ENCODE measurements around the gene MBD5. TPM values are rescaled to one million over a fixed set of nuclear protein-coding genes. Genes with fewer than 3 reads are reported as not detected.
"Not testable (repeated sequence)": the region's sequence is repeated elsewhere in the genome, so short reads cannot be mapped to it uniquely, and the experiment has no call there.

Gene MBD5
- total RNA-seq (2014; rRNA removed; shearing (Covaris generic)), result 17.4 and 25.1 TPM in 2 replicates
- 3.8 and 9.4 TPM in 2 replicates for polyA plus RNA-seq (2014; cell fraction: nucleus; rRNA removed)

DNA sequence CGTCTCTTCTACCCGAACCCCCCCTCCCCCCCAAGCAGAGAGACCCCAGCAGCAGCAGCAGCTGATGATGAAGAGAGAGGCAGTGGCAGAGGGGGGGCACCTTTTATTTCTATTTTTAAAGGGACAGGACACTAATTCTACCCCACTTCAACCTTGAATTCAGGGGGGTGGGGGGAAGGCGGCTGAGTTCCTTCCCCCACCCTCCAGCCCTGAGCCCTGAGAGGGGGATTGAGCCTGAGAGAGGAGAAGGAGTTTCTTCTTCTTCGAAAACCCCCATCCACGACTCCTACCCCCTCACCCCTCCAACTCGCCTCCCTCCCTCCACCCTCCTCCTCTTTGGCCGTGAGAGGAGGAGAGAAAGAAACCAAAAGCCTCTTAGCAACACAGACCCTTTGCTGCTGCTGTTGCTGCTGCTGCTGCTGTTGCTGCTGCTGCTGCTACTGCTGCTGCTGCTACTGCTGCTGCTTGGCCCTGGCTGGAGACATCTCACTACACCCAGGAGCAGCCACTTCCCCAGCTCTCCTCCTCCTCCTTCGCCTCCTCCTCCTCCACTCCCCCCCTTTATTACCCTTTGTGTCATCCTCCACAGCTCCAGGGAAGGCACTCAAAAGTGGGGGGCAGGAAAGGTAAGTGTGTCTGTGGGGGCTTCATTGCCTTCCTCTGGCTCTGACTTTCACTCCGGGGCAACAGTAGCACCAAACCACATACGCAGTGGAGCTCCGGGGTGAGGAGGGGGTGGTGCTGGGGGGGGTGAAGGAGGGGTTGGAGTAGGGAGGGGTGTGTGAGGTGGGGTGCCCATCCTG is at the start of gene MBD5:
Gene MBD5, plus strand, starts transcription at position 33 of the 803 bp plus-strand sequence.
- DNase-seq (ENCODE audit: extremely low read depth, low read depth), result peak; percentile 9

DNA sequence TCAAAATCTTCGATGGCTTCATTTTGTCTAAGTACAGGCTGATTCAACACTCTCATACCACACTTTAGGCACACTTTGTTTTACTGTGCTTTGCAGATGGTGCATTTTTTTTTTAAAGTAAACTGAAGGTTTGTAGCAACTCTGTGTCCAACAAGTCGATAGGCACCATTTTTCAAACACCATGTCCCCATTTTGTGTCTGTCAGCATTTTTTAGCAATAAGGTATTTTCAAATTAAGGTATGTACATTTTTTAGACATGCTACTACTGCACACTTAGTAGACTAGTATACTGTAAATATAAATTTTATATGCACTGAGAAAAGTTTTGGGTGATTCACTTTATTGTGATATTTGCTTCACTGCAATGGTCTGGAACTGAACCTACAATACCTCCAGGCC is 44.8 kb upstream of the MBD5 start:
- DNase-seq (ENCODE audit: extremely low read depth, low read depth), result no peak

DNA sequence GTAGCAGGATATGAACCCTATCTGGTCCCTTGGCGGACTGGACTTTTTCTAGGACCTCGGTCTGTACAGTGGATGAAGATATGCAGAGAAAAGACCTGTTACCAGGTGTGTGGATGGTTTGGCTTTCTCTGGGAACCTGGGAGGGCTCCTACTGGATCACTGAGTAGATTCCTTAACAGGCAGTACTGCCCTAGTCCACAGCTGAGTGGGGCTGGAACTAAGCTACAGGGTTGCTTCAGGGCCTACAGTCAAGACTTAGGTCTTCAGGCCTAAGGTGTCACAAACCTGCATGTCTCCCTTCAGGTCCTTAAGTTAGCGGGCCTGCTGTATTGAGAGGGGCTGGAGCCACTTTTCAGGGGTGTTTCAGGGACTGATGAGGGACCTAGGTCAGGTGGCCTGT is 43.2 kb upstream of the MBD5 start:
- no peak for DNase-seq (ENCODE audit: extremely low read depth, low read depth)

DNA sequence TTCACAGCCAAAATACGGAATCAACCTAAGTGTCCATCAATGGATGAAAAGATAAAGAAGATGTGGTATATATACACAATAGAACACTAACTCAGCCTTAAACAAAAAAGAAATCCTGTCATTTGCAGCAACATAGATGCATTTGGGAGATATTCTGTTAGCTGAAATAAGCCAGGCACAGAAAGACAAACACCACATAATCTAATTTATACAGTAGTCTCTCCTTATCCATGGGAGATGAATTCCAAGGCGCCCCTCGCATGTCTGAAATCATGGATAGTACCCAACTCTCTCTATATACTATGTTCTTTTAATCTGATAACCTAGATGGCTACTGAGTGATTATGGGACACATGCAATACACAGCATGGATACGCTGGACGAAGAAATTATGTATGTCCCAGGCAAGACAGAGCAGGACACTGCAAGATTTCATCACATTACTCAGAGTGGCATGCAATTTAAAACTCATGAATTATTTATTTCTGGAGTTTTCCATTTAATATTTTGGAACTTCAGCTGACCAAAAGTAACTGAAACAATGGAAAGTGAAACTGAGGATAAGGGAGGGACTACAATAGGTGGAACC is 39.9 kb upstream of the MBD5 start:
- DNase-seq (ENCODE audit: extremely low read depth, low read depth), result no peak

DNA sequence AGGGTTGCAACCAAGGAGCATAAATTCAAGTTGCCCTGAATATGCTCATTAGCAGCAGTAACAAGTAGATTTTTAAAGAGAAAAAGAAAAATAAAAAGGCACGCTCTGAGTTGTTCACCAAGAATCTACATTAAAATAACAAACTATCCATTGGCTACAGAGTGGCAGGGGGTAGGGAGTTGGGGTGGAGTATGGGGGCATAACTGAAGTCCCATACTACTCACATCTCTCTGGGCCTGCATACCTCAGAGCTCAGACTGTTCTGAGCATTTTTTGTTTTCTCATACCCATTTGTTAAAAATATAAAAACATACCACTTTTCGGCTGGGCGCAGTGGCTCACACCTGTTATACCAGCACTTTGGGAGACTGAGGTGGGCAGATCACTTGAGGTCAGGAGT is 31.8 kb upstream of the MBD5 start:
- DNase-seq (ENCODE audit: extremely low read depth, low read depth), result no peak

DNA sequence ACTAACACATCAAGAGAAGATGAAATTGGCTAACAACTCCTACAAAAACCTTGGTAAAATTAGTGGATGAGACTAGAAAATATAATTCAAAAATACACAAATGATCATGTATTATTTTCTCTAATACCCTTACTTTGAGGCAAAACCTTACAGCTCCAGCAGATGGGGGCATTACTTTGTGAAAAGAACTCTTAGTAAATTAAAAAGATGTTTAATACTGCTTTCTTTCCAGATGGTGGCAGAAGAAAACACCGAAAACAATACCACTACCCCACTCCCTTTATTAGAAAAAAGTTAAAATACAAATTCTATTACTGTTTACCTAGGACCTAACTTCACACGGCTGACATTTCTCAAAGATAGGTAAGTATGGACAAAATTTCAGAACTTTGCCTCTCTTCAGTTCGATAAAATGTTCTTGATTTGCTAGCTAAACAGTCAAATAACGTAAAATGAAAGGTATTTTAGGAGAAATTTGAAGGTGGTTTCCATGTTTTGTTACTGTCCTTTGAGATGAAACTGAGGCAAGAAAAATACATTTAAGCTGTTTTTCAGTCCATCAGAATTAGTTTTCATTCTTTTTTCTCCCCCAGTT is 31.0 kb upstream of the MBD5 start:
- DNase-seq (ENCODE audit: extremely low read depth, low read depth), result peak; percentile 54

DNA sequence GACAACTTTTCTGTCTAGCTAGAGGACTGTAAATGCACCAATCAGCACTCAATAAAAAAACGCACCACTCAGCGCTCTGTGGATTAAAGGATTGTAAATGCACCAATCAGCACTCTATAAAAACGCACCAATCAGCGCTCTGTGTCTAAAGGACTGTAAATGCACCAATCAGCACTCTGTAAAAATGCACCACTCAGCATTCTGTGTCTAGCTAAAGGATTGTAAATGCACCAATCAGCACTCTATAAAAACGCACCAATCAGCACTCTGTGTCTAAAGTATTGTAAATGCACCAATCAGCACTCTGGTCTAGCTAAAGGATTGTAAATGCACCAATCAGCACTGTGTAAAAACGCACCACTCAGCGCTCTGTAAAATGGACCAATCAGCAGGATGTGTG is 25.9 kb upstream of the MBD5 start:
- not testable (repeated sequence) for DNase-seq (ENCODE audit: extremely low read depth, low read depth)

DNA sequence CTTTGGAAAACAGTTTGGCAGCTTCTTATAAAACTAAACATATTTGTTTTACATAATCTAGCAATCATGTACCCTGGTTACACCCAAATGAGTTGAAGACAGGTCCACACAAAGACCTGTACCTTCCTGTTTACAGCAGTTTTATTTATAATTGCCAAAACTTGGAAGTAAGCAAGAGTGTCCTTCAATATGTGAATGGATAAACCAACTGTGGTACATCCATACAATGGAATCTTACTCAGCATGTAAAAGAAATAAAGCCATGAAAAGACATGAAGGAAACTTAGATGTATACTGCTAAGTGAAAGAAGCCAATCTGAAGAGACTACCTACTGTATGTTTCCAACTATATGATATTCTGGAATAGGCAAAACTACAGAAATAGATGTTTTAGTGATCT is 24.1 kb upstream of the MBD5 start:
- no peak for DNase-seq (ENCODE audit: extremely low read depth, low read depth)

DNA sequence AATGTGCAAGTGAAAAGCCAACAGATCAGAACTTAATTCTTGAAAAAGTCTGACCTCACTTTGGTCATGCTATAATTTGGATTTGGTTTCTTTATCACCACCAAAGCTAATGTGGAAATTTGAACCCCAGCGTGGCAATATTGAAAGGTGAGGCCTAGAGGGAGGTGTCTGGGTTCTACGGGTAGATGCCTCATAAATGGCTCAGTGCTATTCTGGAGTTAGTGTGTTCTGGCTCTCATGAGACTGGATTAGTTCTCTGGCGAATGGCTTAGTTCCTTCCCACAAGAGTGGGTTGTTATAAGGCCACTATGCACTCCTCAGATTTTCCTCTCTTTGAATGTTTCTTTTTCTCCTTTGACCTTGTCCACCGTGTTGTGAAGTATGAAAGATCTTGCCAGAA is 22.7 kb upstream of the MBD5 start:
- no peak for DNase-seq (ENCODE audit: extremely low read depth, low read depth)

DNA sequence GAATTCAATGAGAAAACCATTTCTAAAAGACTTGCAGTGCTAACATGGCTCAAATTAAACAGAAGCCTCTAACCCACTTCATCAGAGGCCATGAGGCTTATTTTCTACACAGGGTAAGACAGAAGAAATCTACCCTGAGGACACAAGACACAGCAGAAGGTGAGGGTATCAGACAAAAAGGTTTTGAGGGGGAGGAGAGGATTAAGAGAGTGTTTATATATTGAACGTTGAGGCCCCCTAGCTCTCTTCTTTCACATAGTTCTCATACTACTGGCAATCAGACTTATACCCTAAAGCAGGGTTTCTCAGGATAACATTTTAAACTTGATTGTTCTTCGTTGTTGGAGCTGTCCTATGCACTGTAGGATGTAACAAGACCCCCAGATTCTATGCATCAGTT is 21.8 kb upstream of the MBD5 start:
- DNase-seq (ENCODE audit: extremely low read depth, low read depth), result no peak

DNA sequence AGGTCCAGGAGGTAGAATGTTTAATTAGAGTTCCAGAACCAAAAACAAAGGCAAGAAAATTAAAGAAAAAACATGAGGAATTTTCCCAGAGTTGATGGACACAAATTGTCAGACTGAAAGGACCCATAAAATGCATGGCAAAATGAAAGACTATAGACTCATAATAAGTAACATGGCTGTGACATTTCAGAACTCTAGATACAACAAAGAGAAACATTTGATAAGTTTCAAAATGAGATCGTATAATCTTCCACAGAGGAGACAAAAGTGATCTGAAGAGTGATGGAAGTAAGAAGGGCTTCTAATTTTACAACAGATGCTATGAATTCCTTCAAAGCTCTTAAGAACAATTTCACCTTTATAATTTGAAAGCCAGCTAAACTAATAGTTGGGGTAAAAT is 20.8 kb upstream of the MBD5 start:
- DNase-seq (ENCODE audit: extremely low read depth, low read depth), result no peak

DNA sequence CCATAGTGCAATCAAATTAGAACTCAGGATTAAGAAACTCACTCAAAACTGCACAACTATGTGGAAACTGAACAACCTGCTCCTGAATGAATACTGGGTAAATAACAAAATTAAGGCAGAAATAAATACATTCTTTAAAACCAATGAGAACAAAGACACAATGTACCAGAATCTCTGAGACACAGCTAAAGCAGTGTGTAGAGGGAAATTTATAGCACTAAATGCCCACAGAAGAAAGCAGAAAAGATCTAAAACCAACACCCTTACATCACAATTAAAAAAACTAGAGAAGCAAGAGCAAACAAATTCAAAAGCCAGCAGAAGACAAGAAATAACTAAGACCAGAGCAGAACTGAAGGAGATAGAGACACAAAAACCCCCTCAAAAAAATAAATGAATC is 18.5 kb upstream of the MBD5 start:
- not testable (repeated sequence) for DNase-seq (ENCODE audit: extremely low read depth, low read depth)

DNA sequence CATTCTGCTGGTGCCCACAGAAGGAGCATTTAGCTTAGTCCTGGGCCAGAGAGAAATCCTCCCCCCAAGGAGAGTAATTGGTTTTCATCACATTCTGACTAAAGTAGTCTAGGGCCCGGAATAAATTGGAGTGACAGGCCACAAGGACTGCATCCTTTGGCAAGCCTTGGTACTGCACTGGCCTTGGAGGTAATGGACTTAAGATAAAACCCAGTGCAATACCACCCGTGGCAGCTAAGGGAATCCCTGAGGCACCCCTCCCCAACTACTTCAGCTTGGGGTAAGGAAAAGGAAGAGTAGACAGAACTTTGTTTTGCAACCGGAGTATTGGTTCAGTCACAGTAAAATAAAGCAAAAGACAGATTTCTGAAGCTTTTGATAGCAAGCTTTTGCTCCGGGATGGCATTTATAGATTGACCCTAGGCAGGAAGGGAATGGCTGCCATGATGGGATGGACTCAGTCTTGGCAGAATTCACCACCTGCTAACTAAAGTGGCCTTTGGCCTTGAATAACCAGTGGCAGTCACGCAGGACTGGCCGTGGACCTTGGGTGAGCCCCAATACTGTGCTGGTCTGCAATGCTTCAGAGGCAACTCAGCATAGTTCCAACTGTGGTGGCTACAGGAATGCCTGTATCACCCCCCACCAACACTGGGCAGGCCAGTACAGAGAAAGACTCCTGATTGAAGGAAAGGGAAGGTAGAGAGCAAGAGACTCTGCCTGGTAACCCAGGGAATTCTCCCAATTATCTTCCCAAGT is 14.5 kb upstream of the MBD5 start:
- DNase-seq (ENCODE audit: extremely low read depth, low read depth), result no peak

DNA sequence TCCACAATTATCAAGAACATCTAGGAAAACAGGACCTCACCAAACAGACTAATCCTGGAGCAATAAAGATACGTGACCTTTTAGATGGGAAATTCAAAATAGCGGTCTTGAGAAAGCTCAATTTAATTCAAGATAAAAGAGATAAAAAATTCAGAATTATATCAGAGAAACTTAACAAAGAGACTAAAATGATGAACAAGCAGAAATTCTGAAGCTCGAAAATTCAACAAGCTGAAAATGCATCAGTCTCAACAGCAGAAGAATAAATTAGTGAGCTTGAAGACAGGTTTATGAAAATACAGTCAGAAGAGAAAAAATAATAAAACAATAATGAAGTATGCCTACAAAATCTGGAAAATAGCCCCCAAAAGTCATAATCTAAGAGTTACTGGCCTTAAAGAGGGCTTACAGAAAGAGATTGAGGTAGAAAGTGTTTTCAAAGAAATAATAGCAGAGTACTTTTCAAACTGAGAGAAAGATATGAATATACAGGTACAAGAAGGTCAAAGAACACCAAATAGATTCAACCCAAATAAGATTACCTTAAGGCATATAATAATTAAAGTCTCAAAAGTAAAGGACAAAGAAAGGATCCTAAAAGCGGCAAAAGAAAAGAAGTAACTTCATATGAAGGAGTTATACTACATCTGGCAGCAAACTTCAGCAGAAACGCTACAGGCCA is 13.5 kb upstream of the MBD5 start:
- no peak for DNase-seq (ENCODE audit: extremely low read depth, low read depth)

DNA sequence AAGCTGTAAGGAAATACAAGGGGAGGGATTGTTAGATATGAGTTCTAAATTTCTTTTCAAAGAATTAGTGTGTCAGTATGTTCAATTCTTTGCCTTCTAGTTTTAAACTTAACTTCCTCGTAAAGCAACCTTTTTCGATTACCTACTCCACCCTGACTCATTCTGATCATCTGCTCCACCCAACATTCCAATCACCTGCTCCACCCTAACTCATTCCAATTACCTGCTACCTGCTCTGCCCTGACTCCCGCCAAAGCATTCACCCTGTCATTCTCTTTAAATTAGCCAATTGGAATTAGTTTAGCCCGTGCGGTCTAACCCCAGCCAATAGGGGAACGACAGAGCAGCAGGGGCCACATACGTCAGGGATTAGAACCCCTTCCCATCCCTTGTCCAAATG is 12.5 kb upstream of the MBD5 start:
- not testable (repeated sequence) for DNase-seq (ENCODE audit: extremely low read depth, low read depth)

DNA sequence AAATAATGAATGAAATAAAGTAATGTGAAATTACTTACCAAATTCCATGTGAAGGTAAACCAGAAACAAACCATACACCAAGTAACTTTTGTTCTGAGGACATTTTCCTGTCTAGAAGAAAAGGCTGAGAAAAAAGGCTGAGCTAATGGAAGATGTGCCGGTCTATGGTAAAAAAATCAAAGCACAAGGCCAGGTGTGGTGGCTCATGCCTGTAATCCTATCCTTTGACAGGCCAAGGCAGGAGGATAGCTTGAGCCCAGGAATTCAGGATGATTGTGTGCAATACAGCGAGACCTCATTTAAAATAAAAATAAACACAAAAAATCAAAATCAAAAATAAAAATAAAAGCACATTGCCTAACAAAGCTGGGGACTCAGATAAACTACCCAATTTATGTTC is 7.0 kb upstream of the MBD5 start:
- no peak for DNase-seq (ENCODE audit: extremely low read depth, low read depth)

DNA sequence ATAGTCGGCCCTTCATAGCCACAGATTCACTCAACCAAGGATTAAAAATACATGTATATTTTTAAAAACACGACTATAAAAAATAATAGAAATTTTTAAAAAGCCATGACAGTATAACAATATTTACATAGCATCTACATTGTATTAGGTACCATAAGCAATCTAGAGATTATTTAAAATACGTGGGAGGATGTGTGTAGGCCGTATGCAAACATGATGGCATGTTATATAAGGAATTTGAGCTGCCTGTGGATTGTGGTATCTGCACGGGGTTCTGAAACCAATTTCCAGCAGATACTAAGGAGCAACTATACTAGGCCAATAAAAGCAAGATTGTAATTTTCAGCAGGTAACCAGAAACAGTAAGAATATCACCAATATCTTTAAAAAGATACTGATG is 6.3 kb upstream of the MBD5 start:
- DNase-seq (ENCODE audit: extremely low read depth, low read depth), result no peak

DNA sequence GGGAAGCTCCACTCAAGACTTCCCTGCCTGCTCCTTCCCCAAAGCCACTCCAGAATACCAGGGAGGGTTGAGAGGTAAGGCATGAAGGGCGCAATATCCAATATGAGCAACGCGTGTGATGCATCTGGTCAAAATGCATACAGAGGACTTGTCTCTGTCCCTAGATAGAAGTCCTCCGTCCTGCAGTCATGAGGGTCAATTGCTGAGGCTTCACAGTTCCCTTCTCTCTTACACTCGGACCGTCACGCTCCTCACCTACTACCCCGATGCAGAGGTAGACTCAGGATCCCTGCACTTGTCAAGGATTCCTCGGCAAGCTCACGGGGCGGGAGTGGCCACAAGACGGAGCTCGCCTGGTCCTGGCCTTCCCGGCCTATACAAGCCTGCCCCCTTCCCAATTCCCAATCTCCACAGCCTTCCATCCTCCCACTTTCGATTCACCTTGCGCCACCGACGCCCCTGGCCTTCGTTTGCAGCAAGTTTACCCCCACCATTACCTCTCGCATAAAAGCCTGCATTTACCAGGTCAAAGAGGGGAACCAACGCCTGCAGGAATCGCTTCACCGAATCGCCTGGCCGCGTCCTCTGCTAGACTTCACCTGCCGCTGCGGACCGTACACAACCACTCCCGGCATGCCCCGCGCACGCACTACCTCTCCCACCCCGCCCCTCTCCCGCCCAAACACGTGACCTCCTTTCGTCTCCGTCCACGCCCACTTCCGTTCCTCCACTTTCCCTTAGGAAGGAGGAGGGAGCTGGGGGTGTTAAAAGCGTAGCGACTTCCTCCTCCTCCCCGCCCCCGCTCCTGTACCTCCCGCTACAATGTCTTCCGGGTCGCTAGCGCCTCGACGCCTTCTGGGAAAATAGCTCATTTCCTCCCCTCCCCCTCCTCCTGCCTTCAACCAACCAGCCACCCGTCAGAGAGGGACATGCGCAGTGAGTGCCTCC is 506 bp upstream of the MBD5 start, which contains the start of gene ORC4:
Gene ORC4, minus strand, starts transcription at position 627 of the 948 bp plus-strand sequence. CDS start 44,779 bp downstream, outside the sequence.
- DNase-seq (ENCODE audit: extremely low read depth, low read depth), result peak; percentile 100

DNA sequence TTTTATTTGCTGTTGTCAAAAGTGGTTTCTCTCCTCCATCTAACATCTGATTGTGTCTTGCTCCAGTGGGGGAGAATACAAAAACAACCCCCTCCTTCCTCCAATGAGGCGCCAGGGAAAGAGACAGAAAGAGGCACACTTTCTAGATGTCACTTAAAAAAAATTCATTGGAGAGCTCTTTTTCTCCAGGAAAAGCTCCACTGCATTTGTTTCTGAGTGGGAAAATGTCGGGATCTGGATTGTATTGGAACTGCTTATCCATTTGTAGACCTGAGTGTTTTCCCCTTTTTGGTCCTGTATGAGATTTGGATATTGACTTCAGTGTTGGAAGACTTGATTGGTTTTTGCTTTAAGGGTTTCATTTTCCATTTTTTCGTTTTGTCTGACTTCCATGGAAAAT is 995 bp downstream of the MBD5 start:
- DNase-seq (ENCODE audit: extremely low read depth, low read depth), result no peak
